ENCODE data around the gene TBRG4. TPM values are rescaled to one million over a fixed set of nuclear protein-coding genes. Genes with fewer than 3 reads are reported as not detected.

The TBRG4 gene
- total and polyA plus RNA-seq, 5 donors from 2014 or later: 42.6 to 54.3 (median 46.6) TPM

DNA sequence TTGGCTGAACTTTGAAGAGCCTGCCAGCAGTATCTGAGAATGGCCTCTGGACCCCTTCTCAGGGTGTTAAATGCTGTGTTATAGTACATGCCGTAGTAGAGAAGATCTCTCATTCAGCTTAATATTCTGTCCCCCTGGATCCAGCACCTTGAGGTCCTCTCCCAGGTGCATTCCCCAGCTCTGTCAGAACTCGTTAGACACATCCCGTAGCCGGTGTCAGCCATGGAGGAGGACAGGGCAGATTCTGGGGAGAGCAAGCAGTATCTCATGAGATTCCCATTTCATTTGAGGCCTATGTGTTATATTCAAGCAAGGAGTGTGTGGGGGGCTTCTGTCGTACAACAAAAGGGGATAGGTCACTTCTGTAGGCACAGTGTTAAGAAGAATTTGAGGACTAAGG lies 57.6 kb downstream of the TBRG4 start:
- Mint-ChIP-seq H3K4me3 (peak overlapping the region in 2 of 4 donors; percentile 40 to 54), H3K27me3 (no peaks in the 10 kb centered on the region), H3K36me3 (peaks cover 61% of the 10 kb centered on the region), H3K9me3 (peaks cover 0 to 1% (median 0%) of the 10 kb centered on the region in 7 donors), H3K27ac (peak overlapping the region in 1 of 3 donors; percentile 79), H3K4me1 (peaks cover 35 to 82% (median 72%) of the 10 kb centered on the region in 4 donors)
- no peak overlapping the region for H3K4me3 ChIP-seq (ENCODE audit: low read depth, low read length)
- H3K27ac ChIP-seq (ENCODE audit: insufficient read depth, low read length, poor library complexity, severe bottlenecking): peak overlapping the region; percentile 15
- ATAC-seq (ENCODE audit: low read depth in 2 of 2) (no peak), DNase-seq (no peak)
- H3K4me1 ChIP-seq (ENCODE audit: control insufficient read depth, insufficient read depth, low read length, poor library complexity, severe bottlenecking): peaks cover 57% of the 10 kb centered on the region
- no peaks in the 10 kb centered on the region for H3K9me3 ChIP-seq (ENCODE audit: control insufficient read depth in 2 of 2, low read length in 2 of 2)
- H3K27me3 ChIP-seq (ENCODE audit: control insufficient read depth, insufficient read depth, low read length): no peaks in the 10 kb centered on the region
- H3K36me3 ChIP-seq (ENCODE audit: control insufficient read depth, insufficient read depth, low read length): peaks cover 65% of the 10 kb centered on the region

DNA sequence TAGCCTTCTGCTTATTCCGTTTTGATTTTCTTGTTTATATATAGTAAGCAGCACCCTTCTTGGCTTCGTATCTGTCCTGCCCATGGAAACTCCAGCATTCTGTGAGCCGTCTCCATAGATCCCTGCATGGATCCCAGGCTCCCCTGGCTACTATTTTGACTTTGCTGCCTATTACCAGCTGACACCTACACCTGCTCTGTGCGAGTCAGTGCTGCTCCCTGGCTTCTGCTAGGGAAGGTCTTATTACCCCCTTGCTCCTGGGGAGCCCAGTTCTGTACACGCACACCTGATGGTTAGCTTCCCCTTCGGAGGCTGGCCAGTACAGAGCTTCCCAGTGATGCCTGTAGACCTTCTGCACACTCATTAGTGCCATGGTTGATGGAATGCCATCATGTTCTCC lies 58.1 kb downstream of the TBRG4 start:
- peaks cover 34 to 82% (median 70%) of the 10 kb centered on the region in 4 donors for H3K4me1 Mint-ChIP-seq
- Histone ChIP-seq H3K36me3 (ENCODE audit: control insufficient read depth, insufficient read depth, low read length) (peaks cover 69% of the 10 kb centered on the region), H3K9me3 (ENCODE audit: control insufficient read depth in 2 of 2, low read length in 2 of 2) (no peaks in the 10 kb centered on the region), H3K4me1 (ENCODE audit: control insufficient read depth, insufficient read depth, low read length, poor library complexity, severe bottlenecking) (peaks cover 58% of the 10 kb centered on the region), H3K27me3 (ENCODE audit: control insufficient read depth, insufficient read depth, low read length) (no peaks in the 10 kb centered on the region), H3K4me3 (ENCODE audit: low read depth, low read length) (no peak overlapping the region), H3K27ac (ENCODE audit: insufficient read depth, low read length, poor library complexity, severe bottlenecking) (peak overlapping the region; percentile 15)
- peak overlapping the region in 2 of 3 donors; percentile 74 to 79 for H3K27ac Mint-ChIP-seq
- H3K4me3 Mint-ChIP-seq: peak overlapping the region in 2 of 4 donors; percentile 43 to 54
- no peaks in the 10 kb centered on the region for H3K27me3 Mint-ChIP-seq
- ATAC-seq (ENCODE audit: low read depth in 2 of 2) (no peak), DNase-seq (no peak)
- peaks cover 58% of the 10 kb centered on the region for H3K36me3 Mint-ChIP-seq
- peaks cover 0 to 1% (median 0%) of the 10 kb centered on the region in 7 donors for H3K9me3 Mint-ChIP-seq

DNA sequence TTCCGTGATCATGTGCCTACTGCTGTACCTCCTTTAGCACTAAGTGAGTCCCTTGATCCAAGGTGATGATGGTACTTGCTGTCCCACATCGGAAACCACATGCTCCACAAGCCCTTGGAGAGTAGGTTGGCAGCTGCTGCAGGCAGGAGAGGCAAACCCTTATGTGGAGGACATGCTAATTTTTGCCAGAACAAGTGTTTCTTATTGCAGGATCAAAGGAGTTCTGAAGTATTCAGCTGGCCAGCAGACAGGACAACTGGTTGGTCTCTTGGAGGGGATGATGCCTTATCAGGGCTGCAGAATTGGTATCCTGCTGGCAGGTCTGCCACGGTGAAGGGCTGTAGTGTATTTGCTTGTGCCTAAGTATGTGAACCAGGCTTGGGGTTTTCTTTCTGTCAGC lies 59.5 kb downstream of the TBRG4 start:
- H3K9me3 Mint-ChIP-seq: peaks cover 0 to 1% (median 0%) of the 10 kb centered on the region in 7 donors
- DNase-seq (no peak), ATAC-seq (ENCODE audit: low read depth in 2 of 2) (no peak)
- peak overlapping the region in 2 of 4 donors; percentile 29 to 74 for H3K4me3 Mint-ChIP-seq
- peaks cover 54% of the 10 kb centered on the region for H3K36me3 Mint-ChIP-seq
- Histone ChIP-seq H3K27ac (ENCODE audit: insufficient read depth, low read length, poor library complexity, severe bottlenecking) (no peak overlapping the region), H3K9me3 (ENCODE audit: control insufficient read depth in 2 of 2, low read length in 2 of 2) (no peaks in the 10 kb centered on the region), H3K4me3 (ENCODE audit: low read depth, low read length) (no peak overlapping the region), H3K36me3 (ENCODE audit: control insufficient read depth, insufficient read depth, low read length) (peaks cover 74% of the 10 kb centered on the region), H3K27me3 (ENCODE audit: control insufficient read depth, insufficient read depth, low read length) (no peaks in the 10 kb centered on the region), H3K4me1 (ENCODE audit: control insufficient read depth, insufficient read depth, low read length, poor library complexity, severe bottlenecking) (peaks cover 55% of the 10 kb centered on the region)
- peak overlapping the region; percentile 19 to 85 (median 73) for H3K27ac Mint-ChIP-seq
- no peaks in the 10 kb centered on the region for H3K27me3 Mint-ChIP-seq
- H3K4me1 Mint-ChIP-seq: peaks cover 31 to 82% (median 59%) of the 10 kb centered on the region in 4 donors

DNA sequence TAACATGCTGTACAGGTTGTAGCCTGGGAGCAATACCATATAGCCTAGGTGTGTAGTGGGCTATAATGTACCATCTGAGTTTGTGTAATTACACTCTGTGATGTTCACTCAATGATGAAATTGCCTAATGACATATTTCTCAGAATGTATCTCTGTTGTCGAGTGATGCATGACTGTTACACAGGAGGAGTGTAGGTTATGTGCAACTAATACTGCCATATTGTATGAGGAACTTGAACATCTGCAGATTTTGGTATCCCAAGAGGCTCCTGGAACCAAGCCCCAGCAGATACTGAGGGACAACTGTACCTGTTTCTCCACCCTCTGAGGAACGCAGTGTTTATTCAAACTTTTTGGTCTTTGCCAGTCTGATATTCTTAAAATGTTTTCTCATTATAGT lies 61.3 kb downstream of the TBRG4 start:
- ATAC-seq (ENCODE audit: low read depth in 2 of 2): no peak
- Mint-ChIP-seq H3K27me3 (no peaks in the 10 kb centered on the region), H3K4me3 (peak overlapping the region in 1 of 4 donors; percentile 45), H3K27ac (peak overlapping the region in 2 of 3 donors; percentile 11 to 47), H3K36me3 (peaks cover 50% of the 10 kb centered on the region), H3K4me1 (peaks cover 38 to 82% (median 57%) of the 10 kb centered on the region in 4 donors), H3K9me3 (peaks cover 0 to 1% (median 0%) of the 10 kb centered on the region in 7 donors)
- Histone ChIP-seq H3K36me3 (ENCODE audit: control insufficient read depth, insufficient read depth, low read length) (peaks cover 81% of the 10 kb centered on the region), H3K27me3 (ENCODE audit: control insufficient read depth, insufficient read depth, low read length) (no peaks in the 10 kb centered on the region), H3K4me1 (ENCODE audit: control insufficient read depth, insufficient read depth, low read length, poor library complexity, severe bottlenecking) (peaks cover 57% of the 10 kb centered on the region), H3K27ac (ENCODE audit: insufficient read depth, low read length, poor library complexity, severe bottlenecking) (peak overlapping the region; percentile 47), H3K9me3 (ENCODE audit: control insufficient read depth in 2 of 2, low read length in 2 of 2) (no peaks in the 10 kb centered on the region), H3K4me3 (ENCODE audit: low read depth, low read length) (peak overlapping the region; percentile 38)
- no peak for DNase-seq

Other genes starting within 250 kb of the TBRG4 start
- 29.9 TPM for gene PURB, start 226.2 kb downstream of the TBRG4 start, total RNA-seq
- gene PURB, start 226.2 kb downstream of the TBRG4 start, polyA plus RNA-seq: 1 to 10 TPM; 1.1 to 2.5 (median 1.9) TPM
- 427 TPM for gene MYO1G, start 132.7 kb downstream of the TBRG4 start, total RNA-seq
- 100 to 1,000 TPM; 132 to 229 (median 160) TPM for gene MYO1G, start 132.7 kb downstream of the TBRG4 start, polyA plus RNA-seq
- gene CCM2, start 111.5 kb downstream of the TBRG4 start, total RNA-seq: 190 TPM
- 100 to 1,000 TPM; 139 to 163 (median 156) TPM for gene CCM2, start 111.5 kb downstream of the TBRG4 start, polyA plus RNA-seq
- 0.07 TPM for gene NACAD, start 22.7 kb downstream of the TBRG4 start, total RNA-seq
- not detected for gene NACAD, start 22.7 kb downstream of the TBRG4 start, polyA plus RNA-seq
- gene RAMP3, start 46.1 kb upstream of the TBRG4 start, total RNA-seq: not detected
- gene RAMP3, start 46.1 kb upstream of the TBRG4 start, polyA plus RNA-seq: not detected

All from CD4-positive, CD25-positive, alpha-beta regulatory T cell (primary cell).